ENCODE results near the gene GSTA4. TPM values are rescaled to one million over a fixed set of nuclear protein-coding genes. Genes with fewer than 3 reads are reported as not detected.

Gene GSTA4
- polyA plus RNA-seq, 1 donor (not counting 4 experiments of a cell fraction or from before 2014, with no cell fraction given): 40.2 TPM

DNA sequence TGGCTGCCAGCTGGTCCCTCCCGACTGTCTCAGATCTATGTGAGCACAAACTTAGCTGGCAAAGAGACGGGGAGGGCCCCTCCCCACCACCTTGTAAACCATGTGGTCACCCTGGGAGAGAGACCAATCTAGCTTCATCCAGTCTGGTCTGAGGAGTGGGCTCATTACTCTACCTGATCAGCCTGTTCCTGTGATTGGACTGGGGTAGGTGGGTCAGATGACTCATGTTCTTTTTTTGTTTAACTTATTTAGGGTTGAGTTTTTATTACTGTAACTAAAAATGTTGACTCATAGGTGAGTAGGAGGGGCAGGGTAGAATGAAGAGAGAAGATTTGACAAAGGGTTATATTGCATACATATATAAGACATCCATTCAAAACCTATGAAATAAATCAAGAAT, 4.7 kb downstream of the GSTA4 start:
- FAIRE-seq (no peak), DNase-seq (ENCODE audit: low read depth, low spot score) (peak; percentile 7)
- Histone ChIP-seq H3K9me1 (ENCODE audit: control insufficient read depth, extremely low read depth, insufficient read depth, low read length) (no peaks in the 10 kb centered on the region), H3K27me3 (ENCODE audit: control insufficient read depth, extremely low read depth, insufficient read depth, low read length) (no peaks in the 10 kb centered on the region), H3K4me2 (ENCODE audit: control insufficient read depth, extremely low read depth, insufficient read depth, low read depth, low read length) (peak overlapping the region; percentile 17), H4K20me1 (ENCODE audit: control insufficient read depth, extremely low read depth, insufficient read depth, low read length) (no peaks in the 10 kb centered on the region), H3K9me3 (ENCODE audit: control insufficient read depth, low read depth, low read length) (no peaks in the 10 kb centered on the region), H3K36me3 (ENCODE audit: control insufficient read depth in 2 of 2, extremely low read depth in 1 of 2, insufficient read depth in 2 of 2, low read length in 2 of 2) (peaks cover 3 to 6% of the 10 kb centered on the region in 2 experiments), H3K9ac (ENCODE audit: control insufficient read depth, extremely low read depth, insufficient read depth, low read length) (no peak overlapping the region), H3K4me3 (ENCODE audit: control insufficient read depth in 2 of 3, extremely low read depth in 1 of 3, insufficient read depth in 2 of 3, low read depth in 1 of 3, low read length in 3 of 3) (no peak overlapping the region), H3K4me1 (ENCODE audit: control insufficient read depth, extremely low read depth, insufficient read depth, low read length) (peaks cover 18% of the 10 kb centered on the region), H2AFZ (ENCODE audit: control insufficient read depth, low read length) (no peak overlapping the region), H3K27ac (ENCODE audit: control insufficient read depth, insufficient read depth, low read length) (no peak overlapping the region), H3K79me2 (ENCODE audit: control insufficient read depth, insufficient read depth, low read length) (no peaks in the 10 kb centered on the region)
- TF ChIP-seq, protein P1, sequence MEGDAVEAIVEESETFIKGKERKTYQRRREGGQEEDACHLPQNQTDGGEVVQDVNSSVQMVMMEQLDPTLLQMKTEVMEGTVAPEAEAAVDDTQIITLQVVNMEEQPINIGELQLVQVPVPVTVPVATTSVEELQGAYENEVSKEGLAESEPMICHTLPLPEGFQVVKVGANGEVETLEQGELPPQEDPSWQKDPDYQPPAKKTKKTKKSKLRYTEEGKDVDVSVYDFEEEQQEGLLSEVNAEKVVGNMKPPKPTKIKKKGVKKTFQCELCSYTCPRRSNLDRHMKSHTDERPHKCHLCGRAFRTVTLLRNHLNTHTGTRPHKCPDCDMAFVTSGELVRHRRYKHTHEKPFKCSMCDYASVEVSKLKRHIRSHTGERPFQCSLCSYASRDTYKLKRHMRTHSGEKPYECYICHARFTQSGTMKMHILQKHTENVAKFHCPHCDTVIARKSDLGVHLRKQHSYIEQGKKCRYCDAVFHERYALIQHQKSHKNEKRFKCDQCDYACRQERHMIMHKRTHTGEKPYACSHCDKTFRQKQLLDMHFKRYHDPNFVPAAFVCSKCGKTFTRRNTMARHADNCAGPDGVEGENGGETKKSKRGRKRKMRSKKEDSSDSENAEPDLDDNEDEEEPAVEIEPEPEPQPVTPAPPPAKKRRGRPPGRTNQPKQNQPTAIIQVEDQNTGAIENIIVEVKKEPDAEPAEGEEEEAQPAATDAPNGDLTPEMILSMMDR (optimal IDR thresholded peaks at IDR 0.05 in 1 of 3, IDR thresholded peaks at IDR 0.05 in 1 of 3, conservative IDR thresholded peaks at IDR 0.05 in 1 of 3; ENCODE audit: extremely low read depth in 1 of 3, insufficient read depth in 2 of 3, low read length in 3 of 3): no peak
- dilution Hi-C loops (cut with MboI; ENCODE audit: extremely low pct_ligation_motif_present, low sequenced_read_pairs): no loop called here

DNA sequence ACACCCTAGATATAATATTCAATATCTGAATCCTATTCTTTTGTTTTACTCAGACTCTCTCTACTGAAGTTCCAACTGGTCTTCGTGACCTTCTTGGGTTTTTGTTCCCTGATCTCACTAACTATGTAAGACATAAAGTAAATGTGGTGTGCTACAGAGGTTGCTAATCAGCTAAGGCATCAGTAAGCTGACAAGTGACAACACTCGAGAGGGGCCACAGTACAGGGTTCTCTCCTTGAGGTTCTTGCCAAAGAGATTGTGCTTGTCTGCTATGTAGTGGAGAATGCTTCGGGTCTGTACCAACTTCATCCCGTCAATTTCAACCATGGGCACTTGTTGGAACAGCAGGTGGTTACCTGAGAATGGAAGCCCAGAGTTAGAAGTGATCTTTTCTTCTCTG, 9.9 kb downstream of the GSTA4 start:
- Histone ChIP-seq H3K36me3 (ENCODE audit: control insufficient read depth in 2 of 2, extremely low read depth in 1 of 2, insufficient read depth in 2 of 2, low read length in 2 of 2) (peaks cover 5 to 11% of the 10 kb centered on the region in 2 experiments), H3K79me2 (ENCODE audit: control insufficient read depth, insufficient read depth, low read length) (no peaks in the 10 kb centered on the region), H4K20me1 (ENCODE audit: control insufficient read depth, extremely low read depth, insufficient read depth, low read length) (no peaks in the 10 kb centered on the region), H3K4me3 (ENCODE audit: control insufficient read depth in 2 of 3, extremely low read depth in 1 of 3, insufficient read depth in 2 of 3, low read depth in 1 of 3, low read length in 3 of 3) (no peak overlapping the region), H3K4me1 (ENCODE audit: control insufficient read depth, extremely low read depth, insufficient read depth, low read length) (peaks cover 2% of the 10 kb centered on the region), H3K27me3 (ENCODE audit: control insufficient read depth, extremely low read depth, insufficient read depth, low read length) (no peaks in the 10 kb centered on the region), H3K9me1 (ENCODE audit: control insufficient read depth, extremely low read depth, insufficient read depth, low read length) (no peaks in the 10 kb centered on the region), H3K9me3 (ENCODE audit: control insufficient read depth, low read depth, low read length) (no peaks in the 10 kb centered on the region), H3K27ac (ENCODE audit: control insufficient read depth, insufficient read depth, low read length) (no peak overlapping the region), H3K4me2 (ENCODE audit: control insufficient read depth, extremely low read depth, insufficient read depth, low read depth, low read length) (no peak overlapping the region), H2AFZ (ENCODE audit: control insufficient read depth, low read length) (no peak overlapping the region), H3K9ac (ENCODE audit: control insufficient read depth, extremely low read depth, insufficient read depth, low read length) (no peak overlapping the region)
- dilution Hi-C loops (cut with MboI; ENCODE audit: extremely low pct_ligation_motif_present, low sequenced_read_pairs): no loop called here
- DNase-seq (ENCODE audit: low read depth, low spot score) (no peak), FAIRE-seq (no peak)
- no peak for TF ChIP-seq EZH2 (IDR thresholded peaks at IDR 0.05; ENCODE audit: low read length)
- TF ChIP-seq, protein P1 (optimal IDR thresholded peaks at IDR 0.05 in 1 of 3, IDR thresholded peaks at IDR 0.05 in 1 of 3, conservative IDR thresholded peaks at IDR 0.05 in 1 of 3; ENCODE audit: extremely low read depth in 1 of 3, insufficient read depth in 2 of 3, low read length in 3 of 3): no peak

All from keratinocyte (primary cell).